Thyroid gland (tissue), 4 donors: ENCODE data around the gene ATP8B1. TPM values are rescaled to one million over a fixed set of nuclear protein-coding genes. Genes with fewer than 3 reads are reported as not detected.

Experiments used
- DNase-seq, 2 donors: peaks; one replicate each; pipeline ENCODE4 v3.0.0-alpha.2; 2019
- H3K27ac ChIP-seq, 3 donors: fragments of 200-600 bp; sonication (generic); 1 replicate in 2 of 3; 2 replicates in 1 of 3; pipeline ENCODE4 v1.5.1; 2016 to 2019; ENCODE audit warnings: mild to moderate bottlenecking in 1 of 3, moderate library complexity in 1 of 3
- H3K27me3 ChIP-seq: fragments of 200-600 bp; sonication (generic); one replicate; pipeline ENCODE4 v1.5.1; 2019
- H3K36me3 ChIP-seq, 2 donors: fragments of 200-600 bp; sonication (generic); one replicate each; pipeline ENCODE4 v1.5.1; 2016 to 2019
- H3K4me1 ChIP-seq, 2 donors: fragments of 200-600 bp; sonication (generic); one replicate each; pipeline ENCODE4 v1.5.1; 2017 to 2019
- H3K4me3 ChIP-seq, 3 donors: fragments of 200-600 bp; sonication (generic); replicated peaks in 1 of 3; 1 replicate in 2 of 3; 2 replicates in 1 of 3; pipeline ENCODE4 v1.5.1; 2016; ENCODE audit warnings: mild to moderate bottlenecking in 1 of 3
- H3K9me3 ChIP-seq: fragments of 200-600 bp; sonication (generic); one replicate; pipeline ENCODE4 v1.5.1; 2017
- POLR2A ChIP-seq, 2 donors: fragments of 450-650 bp; IDR thresholded peaks; one replicate each; pipeline ENCODE4 v1.6.1; 2017; ENCODE audit warnings: antibody characterized with exemption in 2 of 2, mild to moderate bottlenecking in 2 of 2, moderate library complexity in 1 of 2
- WGBS, 2 donors: methylation state at CpG; one replicate each; pipeline ENCODE4 v1.1.5; 2017; 5-methylcytosine and 5-hydroxymethylcytosine counted together
- intact Hi-C: fragments of 100-400 bp; cut with DNase I; formaldehyde crosslinking; loops from one replicate; pipeline ENCODE4 v1.15.1; 2023
- total RNA-seq, 4 donors: library from RNA; depleted of rRNA; stranded (reverse); fragments of >200 nt; gene quantifications; one replicate each; pipeline ENCODE4 v1.2.3, GENCODE V29; 2016
- TF ChIP-seq, protein P1 (sequence below), 6 experiments: fragments of 200-600 bp in 3 of 6; fragments of 450-650 bp in 3 of 6; sonication (generic) in 3 of 6; IDR thresholded peaks; one replicate each; pipeline ENCODE4 v1.5.1; 2016 to 2019; ENCODE audit warnings: antibody characterized with exemption in 6 of 6, mild to moderate bottlenecking in 2 of 6, inconsistent platforms in 1 of 6, moderate library complexity in 1 of 6

The ATP8B1 gene
- total RNA-seq, 4 donors from 2014 or later = 45.8 to 71.8 (median 58.2) TPM

DNA sequence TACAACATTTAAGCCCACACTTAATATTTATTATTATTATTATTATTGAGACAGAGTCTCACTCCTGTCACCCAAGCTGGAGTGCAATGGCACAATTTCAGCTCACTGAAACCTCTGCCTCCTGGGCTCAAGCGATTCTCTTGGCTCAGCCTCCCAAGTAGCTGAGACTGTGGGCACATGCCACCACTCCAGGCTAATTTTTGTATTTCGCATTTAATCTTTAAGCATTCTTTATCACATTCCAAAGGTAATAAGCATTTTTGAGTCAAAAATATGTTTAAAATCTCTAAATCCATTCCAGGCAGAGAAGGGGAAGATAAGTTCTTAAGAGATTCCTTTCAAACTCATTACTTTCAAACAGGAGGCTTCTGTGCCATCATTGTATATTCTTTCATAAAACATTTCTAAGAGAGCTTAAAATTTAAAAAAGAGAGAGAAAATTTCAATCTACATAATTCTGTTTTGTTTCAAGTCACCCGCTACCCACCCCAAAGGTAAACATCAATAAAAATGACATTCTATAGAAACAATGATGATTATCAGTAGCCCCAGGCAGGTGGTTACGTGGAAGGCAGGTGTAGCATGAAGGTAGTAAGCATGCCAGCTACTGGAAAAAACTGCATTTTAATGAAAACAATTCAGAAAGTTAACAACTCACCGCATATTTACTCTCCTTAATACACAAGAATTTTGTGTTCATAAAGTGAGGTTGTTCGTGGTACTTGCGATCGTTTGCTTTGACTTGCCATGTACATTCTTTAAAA, 97.1 kb downstream of the ATP8B1 start:
- DNase-seq = no peak
- Histone ChIP-seq H3K27ac (no peak overlapping the region), H3K36me3 (no peaks in the 10 kb centered on the region), H3K9me3 (no peaks in the 10 kb centered on the region), H3K4me3 (no peak overlapping the region), H3K4me1 (peaks cover 15 to 16% of the 10 kb centered on the region in 2 donors), H3K27me3 (no peaks in the 10 kb centered on the region)
- intact Hi-C loops = loop anchor here (10.0 kb wide), 1 partner anchor 99 kb away; the partner anchor contains the start of gene ATP8B1
- WGBS, 2 donors = 93 to 95% methylated on average over 8 of the region's 8 CpGs
- TF ChIP-seq, protein P1, sequence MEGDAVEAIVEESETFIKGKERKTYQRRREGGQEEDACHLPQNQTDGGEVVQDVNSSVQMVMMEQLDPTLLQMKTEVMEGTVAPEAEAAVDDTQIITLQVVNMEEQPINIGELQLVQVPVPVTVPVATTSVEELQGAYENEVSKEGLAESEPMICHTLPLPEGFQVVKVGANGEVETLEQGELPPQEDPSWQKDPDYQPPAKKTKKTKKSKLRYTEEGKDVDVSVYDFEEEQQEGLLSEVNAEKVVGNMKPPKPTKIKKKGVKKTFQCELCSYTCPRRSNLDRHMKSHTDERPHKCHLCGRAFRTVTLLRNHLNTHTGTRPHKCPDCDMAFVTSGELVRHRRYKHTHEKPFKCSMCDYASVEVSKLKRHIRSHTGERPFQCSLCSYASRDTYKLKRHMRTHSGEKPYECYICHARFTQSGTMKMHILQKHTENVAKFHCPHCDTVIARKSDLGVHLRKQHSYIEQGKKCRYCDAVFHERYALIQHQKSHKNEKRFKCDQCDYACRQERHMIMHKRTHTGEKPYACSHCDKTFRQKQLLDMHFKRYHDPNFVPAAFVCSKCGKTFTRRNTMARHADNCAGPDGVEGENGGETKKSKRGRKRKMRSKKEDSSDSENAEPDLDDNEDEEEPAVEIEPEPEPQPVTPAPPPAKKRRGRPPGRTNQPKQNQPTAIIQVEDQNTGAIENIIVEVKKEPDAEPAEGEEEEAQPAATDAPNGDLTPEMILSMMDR (IDR thresholded peaks at IDR 0.05) = no peak
- no peak for TF ChIP-seq POLR2A (IDR thresholded peaks at IDR 0.05)

DNA sequence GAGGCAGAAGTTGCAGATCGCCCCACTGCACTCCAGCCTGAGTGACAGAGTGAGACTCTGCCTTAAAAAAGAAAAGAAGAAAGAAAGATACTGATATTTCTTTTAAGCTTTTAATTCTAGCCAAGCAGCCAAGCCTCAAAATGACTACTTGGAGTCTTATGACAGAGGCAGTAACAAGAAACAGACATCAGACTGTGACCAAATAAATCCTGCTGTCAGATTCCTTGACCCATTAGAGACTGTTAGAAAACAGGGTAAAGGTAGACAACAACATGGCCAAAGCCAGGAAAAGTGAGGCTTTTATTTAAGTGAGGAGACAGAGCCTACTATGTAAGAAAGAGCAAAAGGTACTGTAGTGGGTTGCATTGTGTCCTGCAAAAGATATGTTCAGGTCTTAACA, 98.1 kb downstream of the ATP8B1 start:
- Histone ChIP-seq H3K4me1 (peaks cover 15 to 16% of the 10 kb centered on the region in 2 donors), H3K9me3 (no peaks in the 10 kb centered on the region), H3K27me3 (no peaks in the 10 kb centered on the region), H3K27ac (no peak overlapping the region), H3K4me3 (no peak overlapping the region), H3K36me3 (no peaks in the 10 kb centered on the region)
- WGBS, 2 donors = 100% methylated on average over 1 of the region's 1 CpG
- TF ChIP-seq, protein P1 (IDR thresholded peaks at IDR 0.05) = no peak
- TF ChIP-seq POLR2A (IDR thresholded peaks at IDR 0.05) = no peak
- intact Hi-C loops = loop anchor here (10.0 kb wide), 1 partner anchor 100 kb away; the partner anchor contains the start of gene ATP8B1
- no peak for DNase-seq

DNA sequence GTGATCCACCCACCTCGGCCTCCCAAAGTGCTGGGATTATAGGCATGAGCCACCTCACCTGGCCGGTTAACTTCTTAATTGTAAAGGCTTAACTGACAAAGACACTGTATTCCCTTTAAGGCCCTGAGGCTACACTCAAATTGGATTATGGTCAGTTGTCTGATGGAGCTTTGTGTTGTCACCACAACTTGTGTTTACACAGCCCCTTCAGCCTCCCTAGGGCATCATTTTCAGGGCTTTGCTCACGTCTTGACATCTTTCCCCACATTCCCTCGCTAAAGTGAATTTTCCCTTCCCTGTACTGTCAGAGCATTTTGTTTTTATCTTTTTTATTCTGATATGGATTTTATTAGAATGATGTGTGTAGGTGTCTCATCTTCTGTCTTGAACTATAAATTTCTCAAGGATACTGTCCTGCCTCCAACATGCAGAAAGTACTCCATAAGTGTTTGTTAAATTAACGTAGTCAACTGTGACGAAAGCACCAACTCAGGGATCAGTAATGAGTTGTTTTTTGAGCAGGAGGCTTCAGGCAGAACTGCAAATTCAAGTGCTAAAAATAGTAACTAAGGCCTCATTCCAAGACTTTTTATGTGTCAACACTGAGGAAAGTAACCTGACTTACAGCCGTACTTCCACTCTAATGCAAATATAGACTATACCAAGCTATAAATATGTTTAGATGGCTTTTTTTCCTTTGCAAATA, 104.4 kb downstream of the ATP8B1 start:
- H3K27me3 ChIP-seq = no peaks in the 10 kb centered on the region
- TF ChIP-seq POLR2A (IDR thresholded peaks at IDR 0.05) = no peak
- TF ChIP-seq, protein P1 (IDR thresholded peaks at IDR 0.05) = no peak
- no peaks in the 10 kb centered on the region for H3K9me3 ChIP-seq
- intact Hi-C loops = no loop called here
- peak; percentile 21 to 27 for DNase-seq
- H3K4me3 ChIP-seq = peak overlapping the region in 1 of 3 donors; percentile 10
- no peaks in the 10 kb centered on the region for H3K36me3 ChIP-seq
- H3K4me1 ChIP-seq = peaks cover 23 to 26% of the 10 kb centered on the region in 2 donors
- WGBS, 2 donors = 38 to 51% methylated on average over 7 of the region's 7 CpGs
- peak overlapping the region; percentile 96 to 99 (median 97) for H3K27ac ChIP-seq

DNA sequence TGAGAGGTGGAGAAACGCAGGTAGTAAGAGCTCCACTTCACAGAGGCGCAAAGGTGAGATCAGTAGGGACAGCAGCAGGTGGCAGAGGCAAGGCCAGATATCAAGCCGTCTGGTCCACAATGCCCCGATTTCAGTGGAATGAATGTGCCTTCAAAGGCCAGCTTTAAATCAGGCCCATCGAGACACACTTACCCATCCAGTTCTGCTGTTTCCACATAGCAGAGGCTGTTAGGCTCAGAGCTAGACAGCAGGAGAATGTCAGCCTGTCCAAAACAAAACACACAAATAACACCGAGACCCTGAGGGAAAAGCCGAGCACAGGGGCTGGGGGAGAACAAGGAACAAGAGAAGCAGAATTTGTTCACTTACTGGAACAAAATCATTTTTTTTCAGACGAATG, 105.7 kb downstream of the ATP8B1 start:
- H3K27me3 ChIP-seq = no peaks in the 10 kb centered on the region
- intact Hi-C loops = no loop called here
- H3K36me3 ChIP-seq = no peaks in the 10 kb centered on the region
- DNase-seq = no peak
- H3K9me3 ChIP-seq = no peaks in the 10 kb centered on the region
- no peak overlapping the region for H3K4me3 ChIP-seq
- TF ChIP-seq, protein P1 (IDR thresholded peaks at IDR 0.05) = no peak
- no peak for TF ChIP-seq POLR2A (IDR thresholded peaks at IDR 0.05)
- H3K4me1 ChIP-seq = peaks cover 23 to 28% of the 10 kb centered on the region in 2 donors
- 83 to 87% methylated on average over 8 of the region's 8 CpGs for WGBS, 2 donors
- H3K27ac ChIP-seq = peak overlapping the region in 2 of 3 donors; percentile 96 to 99

DNA sequence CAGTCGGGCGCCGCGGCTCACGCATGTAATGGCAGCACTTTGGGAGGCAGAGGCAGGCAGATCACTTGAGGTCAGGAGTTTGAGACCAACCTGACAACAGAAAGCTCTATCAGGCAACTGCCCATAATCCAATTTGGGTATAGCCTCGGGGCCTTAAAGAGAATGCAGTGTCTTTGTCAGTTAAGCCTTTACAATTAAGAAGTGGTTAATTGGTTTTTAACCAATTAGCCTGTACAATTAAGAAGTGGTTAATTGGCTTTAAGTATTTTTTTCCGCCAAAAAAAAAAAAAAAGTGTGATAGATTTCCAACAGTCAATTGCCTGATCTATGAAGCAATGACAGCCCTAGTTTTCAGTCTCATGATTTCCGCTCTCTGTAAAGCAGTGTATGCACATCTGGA, 106.8 kb downstream of the ATP8B1 start:
- DNase-seq = no peak
- Histone ChIP-seq H3K9me3 (no peaks in the 10 kb centered on the region), H3K27ac (peak overlapping the region in 1 of 3 donors; percentile 96), H3K36me3 (peaks cover 0 to 3% of the 10 kb centered on the region in 2 donors), H3K4me1 (peaks cover 23 to 28% of the 10 kb centered on the region in 2 donors), H3K27me3 (no peaks in the 10 kb centered on the region), H3K4me3 (no peak overlapping the region)
- intact Hi-C loops = no loop called here
- whole genome bisulfite sequencing, 2 donors = 93 to 97% methylated on average over 8 of the region's 8 CpGs
- TF ChIP-seq POLR2A (IDR thresholded peaks at IDR 0.05) = no peak
